ENCODE measurements around the gene CD274.
"Not testable (repeated sequence)": the region's sequence is repeated elsewhere in the genome, so short reads cannot be mapped to it uniquely, and the experiment has no call there.

CD274 gene

DNA sequence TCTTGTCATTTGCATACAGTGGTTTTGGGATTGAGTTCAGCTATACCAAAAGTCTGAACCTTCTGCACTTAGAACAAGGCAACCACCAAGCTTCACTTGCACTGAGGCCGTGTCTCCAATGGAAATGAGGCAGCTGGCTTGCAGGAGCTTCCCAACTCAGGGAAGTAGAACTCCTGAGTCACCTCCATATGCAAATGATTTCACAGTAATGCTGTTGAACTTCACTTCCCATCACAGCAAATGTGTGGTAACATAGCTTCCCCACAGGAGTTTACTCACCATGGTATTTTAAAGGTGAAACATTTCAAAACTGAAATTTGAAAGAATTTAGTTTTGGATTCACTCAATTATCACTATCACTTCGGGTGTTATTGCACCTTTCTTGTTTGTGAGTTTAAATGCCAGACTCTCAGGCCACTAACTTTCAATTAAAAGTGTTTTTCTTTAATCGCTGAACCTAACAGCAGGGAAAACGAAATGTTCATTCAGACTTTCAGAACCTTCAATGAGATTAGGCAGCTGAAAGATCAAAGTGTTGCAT, 9.0 kb downstream of the CD274 start:
- H2AFZ ChIP-seq (ENCODE audit: low read length), result no peak overlapping the region
- no peak overlapping the region for H3K9ac ChIP-seq (ENCODE audit: low read length)
- H3K4me2 ChIP-seq (ENCODE audit: low read length), result no peak overlapping the region
- TF ChIP-seq CTCF (IDR thresholded peaks at IDR 0.05; ENCODE audit: low read length) (no peak), EZH2 (IDR thresholded peaks at IDR 0.05; ENCODE audit: borderline replicate concordance, low read length) (no peak)
- H3K79me2 ChIP-seq (ENCODE audit: insufficient read depth, low read length), result no peaks in the 10 kb centered on the region
- no peak overlapping the region for H3K27ac ChIP-seq (ENCODE audit: low read depth, low read length, poor library complexity, severe bottlenecking)
- no peaks in the 10 kb centered on the region for H3K27me3 ChIP-seq (ENCODE audit: insufficient read depth, low read length)
- H3K36me3 ChIP-seq (ENCODE audit: insufficient read depth, low read length), result no peaks in the 10 kb centered on the region
- H4K20me1 ChIP-seq (ENCODE audit: insufficient read depth, low read length), result no peaks in the 10 kb centered on the region
- no peaks in the 10 kb centered on the region for H3K4me1 ChIP-seq (ENCODE audit: insufficient read depth, low read length, severe bottlenecking)
- H3K4me3 ChIP-seq (ENCODE audit: low read depth, low read length, poor library complexity, severe bottlenecking), result no peak overlapping the region
- H3F3A ChIP-seq (ENCODE audit: insufficient read depth, low read length), result no peaks in the 10 kb centered on the region
- H3K9me3 ChIP-seq (ENCODE audit: low read length), result no peaks in the 10 kb centered on the region
- no peaks in the 10 kb centered on the region for H3K9me2 ChIP-seq (ENCODE audit: low read depth, low read length)

DNA sequence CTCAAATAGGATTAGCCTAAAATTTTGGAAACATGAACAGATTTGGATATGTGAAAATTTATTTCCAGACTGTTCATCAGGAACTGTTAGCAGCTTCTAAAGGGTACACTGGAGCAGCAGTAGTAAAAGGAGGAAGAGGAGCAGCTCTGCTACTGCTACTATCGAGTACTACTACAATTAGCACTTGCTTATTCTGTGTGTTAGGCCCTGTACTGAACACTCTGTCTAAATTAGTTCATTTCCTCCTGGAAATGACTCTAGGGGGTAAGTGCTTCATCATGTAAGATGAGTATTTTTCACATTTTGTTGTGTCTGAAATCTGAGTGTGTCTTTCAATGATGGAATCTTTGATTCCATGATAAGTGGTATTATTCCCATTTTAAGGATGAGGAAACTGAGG, 9.8 kb downstream of the CD274 start:
- TF ChIP-seq EZH2 (IDR thresholded peaks at IDR 0.05; ENCODE audit: borderline replicate concordance, low read length) (no peak), CTCF (IDR thresholded peaks at IDR 0.05; ENCODE audit: low read length) (no peak)
- Histone ChIP-seq H3F3A (ENCODE audit: insufficient read depth, low read length) (no peaks in the 10 kb centered on the region), H3K79me2 (ENCODE audit: insufficient read depth, low read length) (no peaks in the 10 kb centered on the region), H3K9me3 (ENCODE audit: low read length) (no peaks in the 10 kb centered on the region), H3K9ac (ENCODE audit: low read length) (no peak overlapping the region), H3K27me3 (ENCODE audit: insufficient read depth, low read length) (no peaks in the 10 kb centered on the region), H3K27ac (ENCODE audit: low read depth, low read length, poor library complexity, severe bottlenecking) (no peak overlapping the region), H3K4me3 (ENCODE audit: low read depth, low read length, poor library complexity, severe bottlenecking) (no peak overlapping the region), H3K9me2 (ENCODE audit: low read depth, low read length) (no peaks in the 10 kb centered on the region), H2AFZ (ENCODE audit: low read length) (no peak overlapping the region), H3K36me3 (ENCODE audit: insufficient read depth, low read length) (no peaks in the 10 kb centered on the region), H3K4me2 (ENCODE audit: low read length) (no peak overlapping the region), H3K4me1 (ENCODE audit: insufficient read depth, low read length, severe bottlenecking) (no peaks in the 10 kb centered on the region), H4K20me1 (ENCODE audit: insufficient read depth, low read length) (no peaks in the 10 kb centered on the region)

GRCh38 chr9:5464831-5465330, 14.5 kb downstream of the CD274 start:
- not testable (repeated sequence) for H3K4me3 ChIP-seq (ENCODE audit: low read depth, low read length, poor library complexity, severe bottlenecking); H3K9me2 ChIP-seq (ENCODE audit: low read depth, low read length); H4K20me1 ChIP-seq (ENCODE audit: insufficient read depth, low read length); H3K27ac ChIP-seq (ENCODE audit: low read depth, low read length, poor library complexity, severe bottlenecking); H3K9ac ChIP-seq (ENCODE audit: low read length); H3K4me2 ChIP-seq (ENCODE audit: low read length); H3K36me3 ChIP-seq (ENCODE audit: insufficient read depth, low read length); H3K9me3 ChIP-seq (ENCODE audit: low read length); H3K27me3 ChIP-seq (ENCODE audit: insufficient read depth, low read length); H3K79me2 ChIP-seq (ENCODE audit: insufficient read depth, low read length); H2AFZ ChIP-seq (ENCODE audit: low read length); H3F3A ChIP-seq (ENCODE audit: insufficient read depth, low read length); H3K4me1 ChIP-seq (ENCODE audit: insufficient read depth, low read length, severe bottlenecking)

- Histone ChIP-seq H3K79me2 (ENCODE audit: insufficient read depth, low read length) (no peaks in the 10 kb centered on the region), H3K9ac (ENCODE audit: low read length) (no peak overlapping the region), H3K4me2 (ENCODE audit: low read length) (no peak overlapping the region), H3K4me3 (ENCODE audit: low read depth, low read length, poor library complexity, severe bottlenecking) (no peak overlapping the region), H3K27me3 (ENCODE audit: insufficient read depth, low read length) (no peaks in the 10 kb centered on the region), H3K36me3 (ENCODE audit: insufficient read depth, low read length) (no peaks in the 10 kb centered on the region), H2AFZ (ENCODE audit: low read length) (no peak overlapping the region), H3K4me1 (ENCODE audit: insufficient read depth, low read length, severe bottlenecking) (no peaks in the 10 kb centered on the region), H4K20me1 (ENCODE audit: insufficient read depth, low read length) (no peaks in the 10 kb centered on the region), H3F3A (ENCODE audit: insufficient read depth, low read length) (no peaks in the 10 kb centered on the region), H3K27ac (ENCODE audit: low read depth, low read length, poor library complexity, severe bottlenecking) (no peak overlapping the region), H3K9me2 (ENCODE audit: low read depth, low read length) (no peaks in the 10 kb centered on the region), H3K9me3 (ENCODE audit: low read length) (no peaks in the 10 kb centered on the region)
- TF ChIP-seq CTCF (IDR thresholded peaks at IDR 0.05; ENCODE audit: low read length) (no peak), EZH2 (IDR thresholded peaks at IDR 0.05; ENCODE audit: borderline replicate concordance, low read length) (no peak)
These were observed 15.7 kb downstream of the CD274 start for GRCh38 chr9:5466005-5466404.

All from OCI-LY1 (cell line).